Measurements from ENCODE around the gene POR. TPM values are rescaled to one million over a fixed set of nuclear protein-coding genes. Genes with fewer than 3 reads are reported as not detected.
A peak's percentile ranks its signal among the peaks of the same experiment; 100 is the strongest.

The POR gene
- total and polyA plus RNA-seq, 2 of the 13 experiments (the other 11 are each of a cell fraction or from before 2014, with no cell fraction given): 145 to 266 TPM

- TF ChIP-seq ZBTB40 (IDR thresholded peaks at IDR 0.05): no peak
- TF ChIP-seq ZBTB40 (CRISPR knock-in tag; IDR thresholded peaks at IDR 0.05): no peak
- TF ChIP-seq SOX5 (CRISPR knock-in tag; IDR thresholded peaks at IDR 0.05; ENCODE audit: borderline replicate concordance): peak; percentile 56; the same call in 1 of the 2 replicates
- TF ChIP-seq ZSCAN12 (CRISPR knock-in tag; IDR thresholded peaks at IDR 0.05): no peak
- TF ChIP-seq ZNF605 (CRISPR knock-in tag; IDR thresholded peaks at IDR 0.05): 0 out of 2 replicates have a peak, but pooled peaks have one; percentile 7
- no peak for TF ChIP-seq ZSCAN25 (CRISPR knock-in tag; IDR thresholded peaks at IDR 0.05)
- TF ChIP-seq ATF7-NPFF (CRISPR knock-in tag; IDR thresholded peaks at IDR 0.05; ENCODE audit: low read depth): peak; percentile 22; the same call in 1 of the 2 replicates
- TF ChIP-seq ZNF772 (CRISPR knock-in tag; IDR thresholded peaks at IDR 0.05): 0 out of 2 replicates have a peak, but pooled peaks have one; percentile 33
- TF ChIP-seq, protein P1, sequence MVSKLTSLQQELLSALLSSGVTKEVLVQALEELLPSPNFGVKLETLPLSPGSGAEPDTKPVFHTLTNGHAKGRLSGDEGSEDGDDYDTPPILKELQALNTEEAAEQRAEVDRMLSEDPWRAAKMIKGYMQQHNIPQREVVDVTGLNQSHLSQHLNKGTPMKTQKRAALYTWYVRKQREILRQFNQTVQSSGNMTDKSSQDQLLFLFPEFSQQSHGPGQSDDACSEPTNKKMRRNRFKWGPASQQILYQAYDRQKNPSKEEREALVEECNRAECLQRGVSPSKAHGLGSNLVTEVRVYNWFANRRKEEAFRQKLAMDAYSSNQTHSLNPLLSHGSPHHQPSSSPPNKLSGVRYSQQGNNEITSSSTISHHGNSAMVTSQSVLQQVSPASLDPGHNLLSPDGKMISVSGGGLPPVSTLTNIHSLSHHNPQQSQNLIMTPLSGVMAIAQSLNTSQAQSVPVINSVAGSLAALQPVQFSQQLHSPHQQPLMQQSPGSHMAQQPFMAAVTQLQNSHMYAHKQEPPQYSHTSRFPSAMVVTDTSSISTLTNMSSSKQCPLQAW (CRISPR knock-in tag; IDR thresholded peaks at IDR 0.05): no peak; the same call in 1 of the 2 replicates
- no peak for TF ChIP-seq POLR2G (IDR thresholded peaks at IDR 0.05; ENCODE audit: low read depth, low read length)
- TF ChIP-seq, protein P2, sequence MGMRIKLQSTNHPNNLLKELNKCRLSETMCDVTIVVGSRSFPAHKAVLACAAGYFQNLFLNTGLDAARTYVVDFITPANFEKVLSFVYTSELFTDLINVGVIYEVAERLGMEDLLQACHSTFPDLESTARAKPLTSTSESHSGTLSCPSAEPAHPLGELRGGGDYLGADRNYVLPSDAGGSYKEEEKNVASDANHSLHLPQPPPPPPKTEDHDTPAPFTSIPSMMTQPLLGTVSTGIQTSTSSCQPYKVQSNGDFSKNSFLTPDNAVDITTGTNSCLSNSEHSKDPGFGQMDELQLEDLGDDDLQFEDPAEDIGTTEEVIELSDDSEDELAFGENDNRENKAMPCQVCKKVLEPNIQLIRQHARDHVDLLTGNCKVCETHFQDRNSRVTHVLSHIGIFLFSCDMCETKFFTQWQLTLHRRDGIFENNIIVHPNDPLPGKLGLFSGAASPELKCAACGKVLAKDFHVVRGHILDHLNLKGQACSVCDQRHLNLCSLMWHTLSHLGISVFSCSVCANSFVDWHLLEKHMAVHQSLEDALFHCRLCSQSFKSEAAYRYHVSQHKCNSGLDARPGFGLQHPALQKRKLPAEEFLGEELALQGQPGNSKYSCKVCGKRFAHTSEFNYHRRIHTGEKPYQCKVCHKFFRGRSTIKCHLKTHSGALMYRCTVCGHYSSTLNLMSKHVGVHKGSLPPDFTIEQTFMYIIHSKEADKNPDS (CRISPR knock-in tag; IDR thresholded peaks at IDR 0.05): 0 out of 2 replicates have a peak, but pooled peaks have one; percentile 42
- 0 out of 2 replicates have a peak, but pooled peaks have one; percentile 24 for TF ChIP-seq PCBP1 (IDR thresholded peaks at IDR 0.05; ENCODE audit: borderline replicate concordance, low read depth, low read length)
- TF ChIP-seq STAT5B (CRISPR knock-in tag; IDR thresholded peaks at IDR 0.05): 0 out of 2 replicates have a peak, but pooled peaks have one; percentile 15
- TF ChIP-seq ZBTB7B (CRISPR knock-in tag; IDR thresholded peaks at IDR 0.05): peak; percentile 72; the same call in 1 of the 2 replicates
Observed at GRCh38 chr7:75993689-75994387, 78.9 kb downstream of the POR start (continued).
